ENCODE results near the gene SEPTIN2. TPM values are rescaled to one million over a fixed set of nuclear protein-coding genes. Genes with fewer than 3 reads are reported as not detected.
"Not testable (repeated sequence)": the region's sequence is repeated elsewhere in the genome, so short reads cannot be mapped to it uniquely, and the experiment has no call there.

The SEPTIN2 gene
- total and polyA plus RNA-seq, 2 donors from 2014 or later, result 187 to 435 TPM

DNA sequence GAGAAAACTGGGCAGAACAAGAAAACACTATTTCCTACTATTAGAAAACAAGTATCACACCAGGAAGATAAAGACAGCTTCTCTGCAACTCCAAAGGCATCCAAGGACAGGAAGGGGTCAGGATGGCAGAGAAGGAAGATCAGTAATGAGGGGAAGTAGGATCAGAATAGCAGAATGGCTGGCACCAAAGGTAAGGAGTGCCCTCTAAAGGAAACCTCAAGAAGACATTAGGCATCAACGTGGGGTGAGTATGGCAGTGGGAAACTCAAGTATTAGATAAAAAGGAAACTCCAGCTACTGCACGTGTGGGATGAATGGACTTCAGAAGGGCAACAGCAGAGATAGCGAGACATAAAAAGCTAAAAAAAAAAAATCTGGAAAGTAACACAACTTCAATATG is 26.1 kb upstream of the SEPTIN2 start:
- Histone ChIP-seq H3K27ac (ENCODE audit: low read depth in 2 of 2, low read length in 2 of 2) (no peak overlapping the region), H3K36me3 (ENCODE audit: control insufficient read depth in 2 of 3, insufficient read depth in 3 of 3, low read length in 3 of 3) (no peaks in the 10 kb centered on the region), H3K4me3 (ENCODE audit: low read length in 3 of 3) (no peak overlapping the region), H3K9ac (ENCODE audit: low read length in 3 of 3) (no peak overlapping the region), H3K9me3 (ENCODE audit: control insufficient read depth in 2 of 3, insufficient read depth in 1 of 3, low read length in 3 of 3) (no peaks in the 10 kb centered on the region), H3K27me3 (ENCODE audit: control insufficient read depth, insufficient read depth, low read length) (no peaks in the 10 kb centered on the region), H3K4me1 (ENCODE audit: control insufficient read depth in 2 of 3, insufficient read depth in 2 of 3, low read depth in 1 of 3, low read length in 3 of 3) (peaks cover 0 to 5% (median 0%) of the 10 kb centered on the region in 3 donors)
- TF ChIP-seq, protein P1, sequence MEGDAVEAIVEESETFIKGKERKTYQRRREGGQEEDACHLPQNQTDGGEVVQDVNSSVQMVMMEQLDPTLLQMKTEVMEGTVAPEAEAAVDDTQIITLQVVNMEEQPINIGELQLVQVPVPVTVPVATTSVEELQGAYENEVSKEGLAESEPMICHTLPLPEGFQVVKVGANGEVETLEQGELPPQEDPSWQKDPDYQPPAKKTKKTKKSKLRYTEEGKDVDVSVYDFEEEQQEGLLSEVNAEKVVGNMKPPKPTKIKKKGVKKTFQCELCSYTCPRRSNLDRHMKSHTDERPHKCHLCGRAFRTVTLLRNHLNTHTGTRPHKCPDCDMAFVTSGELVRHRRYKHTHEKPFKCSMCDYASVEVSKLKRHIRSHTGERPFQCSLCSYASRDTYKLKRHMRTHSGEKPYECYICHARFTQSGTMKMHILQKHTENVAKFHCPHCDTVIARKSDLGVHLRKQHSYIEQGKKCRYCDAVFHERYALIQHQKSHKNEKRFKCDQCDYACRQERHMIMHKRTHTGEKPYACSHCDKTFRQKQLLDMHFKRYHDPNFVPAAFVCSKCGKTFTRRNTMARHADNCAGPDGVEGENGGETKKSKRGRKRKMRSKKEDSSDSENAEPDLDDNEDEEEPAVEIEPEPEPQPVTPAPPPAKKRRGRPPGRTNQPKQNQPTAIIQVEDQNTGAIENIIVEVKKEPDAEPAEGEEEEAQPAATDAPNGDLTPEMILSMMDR (IDR thresholded peaks at IDR 0.05; ENCODE audit: borderline replicate concordance, extremely low read depth, insufficient read depth), result no peak
- FAIRE-seq, result no peak
- DNase-seq, result no peak
- intact Hi-C loops (cut with DNase I), result no loop called here

DNA sequence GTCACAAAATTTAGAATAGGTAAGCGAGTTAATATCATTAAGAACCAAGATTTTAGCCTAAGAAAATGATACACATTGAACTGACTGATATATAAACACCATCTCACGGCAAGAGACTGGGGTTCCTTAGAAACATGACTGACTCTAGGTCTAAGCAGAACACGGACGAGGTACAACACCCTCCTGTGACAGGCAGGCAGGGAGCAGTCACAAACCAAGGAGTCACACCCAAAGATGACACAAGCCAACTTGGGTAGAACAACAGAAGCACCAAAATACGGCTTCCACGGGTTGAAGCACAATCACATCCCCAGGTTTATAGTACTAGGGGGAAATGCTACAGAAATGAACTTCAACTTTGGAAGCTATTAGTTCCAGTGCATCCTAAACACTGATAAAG is 24.6 kb upstream of the SEPTIN2 start:
- Histone ChIP-seq H3K36me3 (ENCODE audit: control insufficient read depth in 2 of 3, insufficient read depth in 3 of 3, low read length in 3 of 3) (no peaks in the 10 kb centered on the region), H3K27ac (ENCODE audit: low read depth in 2 of 2, low read length in 2 of 2) (no peak overlapping the region), H3K27me3 (ENCODE audit: control insufficient read depth, insufficient read depth, low read length) (no peaks in the 10 kb centered on the region), H3K4me3 (ENCODE audit: low read length in 3 of 3) (no peak overlapping the region), H3K9ac (ENCODE audit: low read length in 3 of 3) (no peak overlapping the region), H3K9me3 (ENCODE audit: control insufficient read depth in 2 of 3, insufficient read depth in 1 of 3, low read length in 3 of 3) (no peaks in the 10 kb centered on the region), H3K4me1 (ENCODE audit: control insufficient read depth in 2 of 3, insufficient read depth in 2 of 3, low read depth in 1 of 3, low read length in 3 of 3) (no peaks in the 10 kb centered on the region)
- intact Hi-C loops (cut with DNase I), result no loop called here
- FAIRE-seq, result no peak
- TF ChIP-seq, protein P1 (IDR thresholded peaks at IDR 0.05; ENCODE audit: borderline replicate concordance, extremely low read depth, insufficient read depth), result no peak
- DNase-seq, result no peak

DNA sequence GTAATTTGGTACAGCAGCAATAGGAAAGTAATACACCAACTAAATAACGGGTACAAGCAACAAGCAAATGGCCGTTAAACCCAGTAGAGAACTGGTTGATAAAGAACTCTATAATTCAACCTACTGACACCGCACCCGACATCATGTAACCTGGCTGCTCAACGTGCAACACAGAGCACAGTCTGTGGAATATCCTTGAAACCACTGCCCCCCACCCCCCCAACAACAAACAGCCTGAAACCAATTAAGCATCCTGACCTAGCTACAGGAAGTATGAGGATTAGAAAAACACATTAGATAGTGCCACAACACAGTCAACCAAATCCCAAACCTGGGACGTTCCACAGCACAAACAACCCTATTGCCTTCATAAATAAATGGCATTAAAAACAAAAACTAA is 23.7 kb upstream of the SEPTIN2 start:
- Histone ChIP-seq H3K9ac (ENCODE audit: low read length in 3 of 3) (no peak overlapping the region), H3K27ac (ENCODE audit: low read depth in 2 of 2, low read length in 2 of 2) (no peak overlapping the region), H3K36me3 (ENCODE audit: control insufficient read depth in 2 of 3, insufficient read depth in 3 of 3, low read length in 3 of 3) (no peaks in the 10 kb centered on the region), H3K9me3 (ENCODE audit: control insufficient read depth in 2 of 3, insufficient read depth in 1 of 3, low read length in 3 of 3) (no peaks in the 10 kb centered on the region), H3K27me3 (ENCODE audit: control insufficient read depth, insufficient read depth, low read length) (no peaks in the 10 kb centered on the region), H3K4me3 (ENCODE audit: low read length in 3 of 3) (no peak overlapping the region), H3K4me1 (ENCODE audit: control insufficient read depth in 2 of 3, insufficient read depth in 2 of 3, low read depth in 1 of 3, low read length in 3 of 3) (no peaks in the 10 kb centered on the region)
- no peak for DNase-seq
- FAIRE-seq, result no peak
- TF ChIP-seq, protein P1 (IDR thresholded peaks at IDR 0.05; ENCODE audit: borderline replicate concordance, extremely low read depth, insufficient read depth), result no peak
- intact Hi-C loops (cut with DNase I), result no loop called here

DNA sequence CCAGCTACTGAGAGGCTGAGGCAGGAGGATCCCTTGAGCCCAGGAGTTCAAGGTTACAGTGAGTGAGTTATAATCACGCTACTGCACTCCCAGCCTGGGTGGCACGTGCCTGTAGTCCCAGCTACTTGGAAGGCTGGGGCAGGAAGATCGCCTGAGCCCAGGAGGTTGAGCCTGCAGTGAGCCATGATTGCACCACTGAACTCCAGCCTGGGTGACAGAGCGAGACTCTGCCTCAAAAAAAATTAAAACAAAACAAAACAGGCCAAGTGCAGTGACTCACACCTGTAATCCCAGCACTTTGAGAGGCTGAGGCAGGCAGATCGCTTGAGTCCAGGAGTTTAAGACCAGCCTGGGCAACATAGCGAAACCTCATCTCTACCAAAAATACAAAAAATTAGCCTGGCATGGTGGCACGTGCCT is 22.3 kb upstream of the SEPTIN2 start:
- not testable (repeated sequence) for H3K27me3 ChIP-seq (ENCODE audit: control insufficient read depth, insufficient read depth, low read length)

More for the DNA sequence above, 22.3 kb upstream of the SEPTIN2 start:
- H3K27ac ChIP-seq (ENCODE audit: low read depth in 2 of 2, low read length in 2 of 2); H3K9me3 ChIP-seq (ENCODE audit: control insufficient read depth in 2 of 3, insufficient read depth in 1 of 3, low read length in 3 of 3); H3K4me3 ChIP-seq (ENCODE audit: low read length in 3 of 3); H3K4me1 ChIP-seq (ENCODE audit: control insufficient read depth in 2 of 3, insufficient read depth in 2 of 3, low read depth in 1 of 3, low read length in 3 of 3); intact Hi-C loops (cut with DNase I); FAIRE-seq; H3K9ac ChIP-seq (ENCODE audit: low read length in 3 of 3); DNase-seq; H3K36me3 ChIP-seq (ENCODE audit: control insufficient read depth in 2 of 3, insufficient read depth in 3 of 3, low read length in 3 of 3): not testable (repeated sequence)
